Neural crest cell (in vitro differentiated cells): ENCODE results near the gene ANP32D. TPM values are rescaled to one million over a fixed set of nuclear protein-coding genes. Genes with fewer than 3 reads are reported as not detected.
"Not testable (repeated sequence)": the region's sequence is repeated elsewhere in the genome, so short reads cannot be mapped to it uniquely, and the experiment has no call there.

Experiments
- DNase-seq: peaks from one replicate; pipeline ENCODE4 v3.0.0; 2021; ENCODE audit warnings: low read depth, mixed read lengths, low spot score
- H3K27ac Mint-ChIP-seq: one replicate; pipeline ENCODE4 v1.8.0; 2021; ENCODE audit warnings: mild to moderate bottlenecking, mixed read lengths; ENCODE audit not compliant: unreplicated experiment
- H3K27me3 Mint-ChIP-seq: 2 replicates; pipeline ENCODE4 v1.8.0; 2021; ENCODE audit warnings: low read depth, mild to moderate bottlenecking, mixed read lengths
- H3K36me3 Mint-ChIP-seq: 2 replicates; pipeline ENCODE4 v1.8.0; 2021; ENCODE audit warnings: low read depth, mild to moderate bottlenecking, mixed read lengths
- H3K4me1 Mint-ChIP-seq: 2 replicates; pipeline ENCODE4 v1.8.0; 2021; ENCODE audit warnings: mixed read lengths
- H3K4me3 Mint-ChIP-seq: one replicate; pipeline ENCODE4 v1.8.0; 2021; ENCODE audit warnings: mild to moderate bottlenecking, mixed read lengths
- H3K9me3 Mint-ChIP-seq: 2 replicates; pipeline ENCODE4 v1.8.0; 2021; ENCODE audit warnings: mixed read lengths
- CTCF ChIP-seq: fragments of 200-600 bp; sonication (generic); conservative IDR thresholded peaks from 2 replicates; pipeline ENCODE4 v1.5.0; 2021; ENCODE audit warnings: antibody characterized with exemption, mild to moderate bottlenecking
- total RNA-seq: library from RNA; stranded (reverse); gene quantifications from 2 replicates; pipeline ENCODE4 v1.2.1, GENCODE V29; 2021

ANP32D gene
- total RNA-seq, 1 donor from 2014 or later = not detected

GRCh38 chr12:48482930-48483329 is 10.6 kb downstream of the ANP32D start:
- H3K27me3 Mint-ChIP-seq = peaks cover 25% of the 10 kb centered on the region
- no peaks in the 10 kb centered on the region for H3K4me1 Mint-ChIP-seq
- no peak overlapping the region for H3K4me3 Mint-ChIP-seq
- DNase-seq = no peak
- no peak for TF ChIP-seq CTCF
- no peak overlapping the region for H3K27ac Mint-ChIP-seq
- peaks cover 10% of the 10 kb centered on the region for H3K9me3 Mint-ChIP-seq
- peaks cover 3% of the 10 kb centered on the region for H3K36me3 Mint-ChIP-seq

- H3K9me3 Mint-ChIP-seq = peaks cover under 1% of the 10 kb centered on the region
These were observed 13.9 kb downstream of the ANP32D start for GRCh38 chr12:48486261-48486660.

GRCh38 chr12:48486679-48487078 is 14.3 kb downstream of the ANP32D start:
- H3K9me3 Mint-ChIP-seq = no peaks in the 10 kb centered on the region
- H3K4me1 Mint-ChIP-seq = no peaks in the 10 kb centered on the region
- H3K27me3 Mint-ChIP-seq = peaks cover 17% of the 10 kb centered on the region
- no peak for TF ChIP-seq CTCF
- H3K36me3 Mint-ChIP-seq = no peaks in the 10 kb centered on the region
- no peak for DNase-seq
- H3K4me3 Mint-ChIP-seq = no peak overlapping the region
- no peak overlapping the region for H3K27ac Mint-ChIP-seq

More at GRCh38 chr12:48486261-48486660, 13.9 kb downstream of the ANP32D start:
- Mint-ChIP-seq H3K4me3 (no peak overlapping the region), H3K36me3 (no peaks in the 10 kb centered on the region), H3K27me3 (peaks cover 17% of the 10 kb centered on the region), H3K4me1 (no peaks in the 10 kb centered on the region), H3K27ac (no peak overlapping the region)
- TF ChIP-seq CTCF = no peak
- no peak for DNase-seq

GRCh38 chr12:48489012-48489411 is 16.7 kb downstream of the ANP32D start:
- Mint-ChIP-seq H3K27ac (no peak overlapping the region), H3K4me3 (no peak overlapping the region), H3K4me1 (no peaks in the 10 kb centered on the region), H3K9me3 (no peaks in the 10 kb centered on the region), H3K27me3 (peaks cover 14% of the 10 kb centered on the region), H3K36me3 (no peaks in the 10 kb centered on the region)
- TF ChIP-seq CTCF = no peak
- DNase-seq = no peak

DNA sequence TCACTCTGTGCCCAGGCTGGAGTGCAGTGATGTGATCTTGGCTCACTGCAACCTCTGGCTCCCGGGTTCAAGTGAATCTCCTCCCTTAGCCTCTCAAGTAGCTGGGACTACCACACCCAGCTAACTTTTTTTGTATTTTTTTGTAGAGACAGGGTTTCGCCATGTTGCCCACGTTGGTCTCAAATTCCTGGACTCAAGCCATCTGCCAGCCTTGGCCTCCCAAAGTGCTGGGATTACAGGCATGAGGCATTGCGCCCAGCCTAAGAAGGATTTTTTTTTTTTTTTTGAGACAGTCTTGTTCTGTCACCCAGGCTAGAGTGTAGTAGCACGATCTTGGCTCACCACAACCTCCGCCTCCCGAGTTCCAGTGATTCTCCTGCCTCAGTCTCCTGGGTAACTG is 17.1 kb downstream of the ANP32D start:
- not testable (repeated sequence) for DNase-seq, H3K4me1 Mint-ChIP-seq, H3K27ac Mint-ChIP-seq, H3K9me3 Mint-ChIP-seq, H3K4me3 Mint-ChIP-seq, H3K36me3 Mint-ChIP-seq
- H3K27me3 Mint-ChIP-seq = peaks cover 11% of the 10 kb centered on the region

DNA sequence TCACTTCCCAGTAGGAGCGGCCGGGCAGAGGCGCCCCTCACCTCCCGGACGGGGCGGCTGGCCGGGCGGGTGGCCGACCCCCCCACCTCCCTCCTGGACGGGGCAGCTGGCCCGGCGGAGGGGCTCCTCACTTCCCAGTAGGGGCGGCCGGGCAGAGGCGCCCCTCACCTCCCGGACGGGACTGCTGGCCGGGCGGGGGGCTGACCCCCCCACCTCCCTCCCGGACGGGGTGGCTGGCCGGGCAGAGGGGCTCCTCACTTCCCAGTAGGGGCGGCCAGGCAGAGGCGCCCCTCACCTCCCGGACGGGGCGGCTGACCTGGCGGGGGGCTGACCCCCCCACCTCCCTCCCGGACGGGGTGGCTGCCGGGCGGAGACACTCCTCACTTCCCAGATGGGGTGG is 27.9 kb downstream of the ANP32D start:
- H3K27ac Mint-ChIP-seq, H3K4me1 Mint-ChIP-seq, DNase-seq, H3K36me3 Mint-ChIP-seq, H3K4me3 Mint-ChIP-seq: not testable (repeated sequence)
- Mint-ChIP-seq H3K9me3 (peaks cover 17% of the 10 kb centered on the region), H3K27me3 (peaks cover 15% of the 10 kb centered on the region)

- H3K27me3 Mint-ChIP-seq = peaks cover 18% of the 10 kb centered on the region
- H3K36me3 Mint-ChIP-seq, DNase-seq, H3K27ac Mint-ChIP-seq, H3K4me1 Mint-ChIP-seq, H3K4me3 Mint-ChIP-seq: not testable (repeated sequence)
- H3K9me3 Mint-ChIP-seq = peaks cover 17% of the 10 kb centered on the region
These were observed 34.5 kb downstream of the ANP32D start for GRCh38 chr12:48506836-48507235.
